Measurements from ENCODE around the gene BDP1. TPM values are rescaled to one million over a fixed set of nuclear protein-coding genes. Genes with fewer than 3 reads are reported as not detected.
"Not testable (repeated sequence)": the region's sequence is repeated elsewhere in the genome, so short reads cannot be mapped to it uniquely, and the experiment has no call there.

The BDP1 gene, protein sequence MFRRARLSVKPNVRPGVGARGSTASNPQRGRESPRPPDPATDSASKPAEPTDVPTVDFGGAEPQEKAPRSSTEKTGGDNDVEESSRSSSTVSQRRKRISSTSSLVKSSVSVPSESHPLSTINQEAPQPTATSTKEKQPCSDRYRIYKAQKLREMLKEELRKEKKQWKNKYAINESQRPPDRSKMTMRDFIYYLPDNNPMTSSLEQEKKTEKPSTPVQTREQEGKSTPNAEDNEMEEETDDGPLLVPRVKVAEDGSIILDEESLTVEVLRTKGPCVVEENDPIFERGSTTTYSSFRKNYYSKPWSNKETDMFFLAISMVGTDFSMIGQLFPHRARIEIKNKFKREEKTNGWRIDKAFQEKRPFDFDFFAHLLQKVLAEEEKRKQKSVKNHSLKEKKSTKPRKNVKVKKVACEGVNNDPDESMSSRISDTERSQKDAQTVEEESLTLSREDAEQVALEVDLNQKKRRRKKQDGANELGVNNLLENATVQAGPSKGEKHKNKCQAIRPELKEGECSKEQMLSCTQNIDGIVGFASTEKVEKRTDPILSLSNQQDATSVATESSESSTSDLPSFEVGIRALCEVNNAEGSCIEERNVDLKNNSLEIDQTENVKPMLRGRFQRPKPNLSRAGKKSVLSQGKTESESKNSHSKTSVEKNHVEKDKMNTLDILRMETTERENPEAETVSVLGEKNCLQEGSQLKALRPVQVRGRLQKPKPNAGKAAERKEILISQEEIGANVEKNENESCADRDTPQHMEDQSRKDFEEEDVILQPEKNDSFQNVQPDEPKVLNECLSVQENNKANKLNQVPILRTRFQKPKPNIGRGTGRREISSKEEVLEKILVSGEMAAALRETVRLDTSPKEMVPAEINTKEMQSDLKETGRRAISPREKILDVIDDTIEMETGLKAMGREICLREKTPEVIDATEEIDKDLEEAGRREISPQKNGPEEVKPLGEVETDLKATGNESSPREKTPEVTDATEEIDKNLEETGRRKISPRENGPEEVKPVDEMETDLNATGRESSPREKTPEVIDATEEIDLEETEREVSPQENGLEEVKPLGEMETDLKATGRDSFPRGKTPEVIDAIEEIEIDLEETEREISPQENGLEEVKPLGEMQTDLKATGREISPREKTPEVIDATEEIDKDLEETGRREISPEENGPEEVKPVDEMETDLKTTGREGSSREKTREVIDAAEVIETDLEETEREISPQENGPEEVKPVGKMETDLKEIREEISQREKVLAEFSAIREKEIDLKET (N-terminal part only)
- 10 to 100 TPM; 37.3 to 48.5 (median 43.1) TPM for polyA plus RNA-seq (ENCODE audit: insufficient read length in 4 of 4)

- peak; percentile 93 to 99 (median 96) for DNase-seq (ENCODE audit: low read depth in 4 of 4, low spot score in 3 of 4)
Measured at GRCh38 chr5:71455427-71456361, at the start of gene BDP1. BDP1 (plus strand) TSS chr5:71455651; CDS start chr5:71455878, 227 bp downstream.

GRCh38 chr5:71410088-71410487 is 45.4 kb upstream of the BDP1 start:
- DNase-seq (ENCODE audit: low read depth in 4 of 4, low spot score in 3 of 4): not testable (repeated sequence)

- DNase-seq (ENCODE audit: low read depth in 4 of 4, low spot score in 3 of 4): not testable (repeated sequence)
Measured at GRCh38 chr5:71415626-71416025, 39.8 kb upstream of the BDP1 start.

DNA sequence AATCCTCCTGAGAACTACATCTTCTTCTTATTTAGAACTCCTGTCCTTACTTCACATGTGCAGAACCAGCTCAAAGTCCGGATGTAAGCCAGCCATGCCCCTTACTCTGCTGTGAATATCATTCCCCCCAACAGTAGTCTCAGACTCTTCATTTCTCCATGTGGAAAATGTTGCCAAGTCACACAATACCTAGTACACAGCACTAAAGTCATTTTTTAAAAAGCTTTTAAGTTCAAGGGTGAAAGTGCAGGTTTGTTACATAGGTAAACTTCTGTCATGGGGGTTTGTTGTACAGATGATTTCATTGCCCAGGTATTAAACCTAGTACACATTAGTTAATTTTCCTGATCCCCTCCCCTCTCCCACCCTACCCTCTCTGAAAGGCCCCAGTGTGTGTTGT is 37.4 kb upstream of the BDP1 start:
- DNase-seq (ENCODE audit: low read depth in 4 of 4, low spot score in 3 of 4): not testable (repeated sequence)

DNA sequence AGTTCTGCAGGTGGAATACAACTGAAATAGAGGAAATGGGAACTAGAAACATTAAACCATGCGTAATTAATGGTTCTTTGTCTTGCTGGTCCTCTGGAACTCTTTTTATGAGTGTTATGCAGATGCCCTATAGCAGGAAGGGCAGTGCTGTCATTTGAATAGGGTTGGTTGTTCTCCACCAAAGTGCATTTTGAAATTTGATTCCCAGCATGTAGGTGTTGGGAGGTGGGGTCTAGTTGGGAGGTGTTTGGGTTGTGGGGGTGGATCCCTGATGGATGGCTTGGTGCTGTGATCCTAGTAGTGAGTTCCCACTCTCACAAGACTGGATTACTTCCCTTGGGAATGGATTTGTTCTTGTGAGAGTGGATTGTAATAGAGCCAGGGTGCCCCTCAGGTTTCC is 34.2 kb upstream of the BDP1 start:
- not testable (repeated sequence) for DNase-seq (ENCODE audit: low read depth in 4 of 4, low spot score in 3 of 4)

DNA sequence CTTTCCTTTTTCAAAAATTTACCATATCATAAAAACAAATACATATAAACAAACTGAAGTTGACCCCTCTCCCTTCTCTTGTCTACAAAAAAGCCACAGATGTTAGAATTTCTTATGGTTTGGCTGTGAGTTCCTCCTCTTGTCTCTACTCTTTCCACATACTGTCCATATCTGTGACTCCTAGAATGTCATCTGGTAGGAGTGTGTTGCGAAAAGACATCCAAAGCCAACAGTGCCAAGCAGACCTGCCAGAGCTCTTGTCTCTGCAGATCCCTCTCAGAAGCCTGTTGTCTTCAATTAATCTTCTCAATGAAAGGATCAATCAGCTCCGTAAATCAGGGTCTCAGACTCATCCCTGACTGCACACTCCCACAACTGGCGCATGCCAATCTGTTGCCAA is 31.6 kb upstream of the BDP1 start:
- DNase-seq (ENCODE audit: low read depth in 4 of 4, low spot score in 3 of 4): not testable (repeated sequence)

- not testable (repeated sequence) for DNase-seq (ENCODE audit: low read depth in 4 of 4, low spot score in 3 of 4)
Measured at GRCh38 chr5:71426686-71427474, 28.6 kb upstream of the BDP1 start.

DNA sequence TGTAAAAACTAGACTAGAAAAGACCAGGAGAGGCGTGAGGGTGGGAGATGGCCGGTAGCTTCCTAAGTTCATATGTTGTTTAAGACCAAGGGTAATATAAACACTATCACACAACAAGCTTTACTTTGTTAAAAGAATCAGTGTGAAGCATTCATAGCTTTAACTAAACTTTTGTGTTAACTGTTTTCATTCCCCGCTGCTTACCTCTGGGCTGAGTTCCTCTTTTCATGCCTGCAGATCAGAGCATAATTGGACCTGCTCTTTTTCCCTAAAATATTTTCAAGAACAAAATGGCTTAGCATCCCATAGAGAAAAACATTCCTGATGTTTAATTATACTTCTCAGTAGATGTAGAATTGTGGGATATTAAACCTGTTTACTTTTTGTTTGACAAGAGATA is 23.0 kb upstream of the BDP1 start:
- DNase-seq (ENCODE audit: low read depth in 4 of 4, low spot score in 3 of 4): not testable (repeated sequence)

DNA sequence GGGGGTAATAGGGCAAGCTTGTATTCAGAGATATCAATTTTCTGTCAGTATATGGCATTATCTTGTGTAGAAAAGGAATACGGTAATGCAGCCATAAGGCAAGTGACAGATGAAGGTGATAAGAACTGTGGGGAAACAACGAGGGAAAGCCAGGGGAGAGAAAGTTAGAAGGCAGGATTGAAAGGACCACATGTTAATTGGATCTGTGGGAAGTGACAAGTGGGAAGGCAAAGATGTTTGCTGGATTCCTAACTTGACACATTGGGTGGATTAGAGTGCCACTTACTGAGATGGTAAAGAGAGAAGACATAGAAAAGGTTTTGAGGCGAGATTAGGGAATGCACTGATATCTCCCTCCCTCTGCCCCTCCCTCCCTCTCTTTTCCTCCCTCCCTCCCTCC is 20.6 kb upstream of the BDP1 start:
- DNase-seq (ENCODE audit: low read depth in 4 of 4, low spot score in 3 of 4): not testable (repeated sequence)

- DNase-seq (ENCODE audit: low read depth in 4 of 4, low spot score in 3 of 4): not testable (repeated sequence)
Measured at GRCh38 chr5:71441564-71441963, 13.9 kb upstream of the BDP1 start.

- not testable (repeated sequence) for DNase-seq (ENCODE audit: low read depth in 4 of 4, low spot score in 3 of 4)
Measured at GRCh38 chr5:71443891-71444290, 11.6 kb upstream of the BDP1 start.

DNA sequence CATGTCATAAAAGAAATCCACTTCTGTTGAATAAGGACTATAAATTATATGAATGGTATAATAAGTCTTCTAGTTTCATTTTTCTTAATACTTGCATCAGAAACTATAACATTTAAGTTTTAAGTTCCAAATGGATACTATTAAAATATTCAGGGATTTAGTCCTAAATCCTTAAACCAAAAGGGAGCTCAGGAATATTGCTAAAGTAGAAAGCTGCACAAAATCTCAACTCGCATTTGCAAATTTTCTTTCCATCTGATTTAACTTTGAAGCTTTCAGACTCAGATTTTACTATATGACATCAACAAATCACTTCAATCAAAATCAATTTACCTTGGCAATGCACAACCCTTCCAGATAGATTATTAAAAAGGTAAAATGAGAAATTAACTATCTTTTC is 10.4 kb upstream of the BDP1 start:
- not testable (repeated sequence) for DNase-seq (ENCODE audit: low read depth in 4 of 4, low spot score in 3 of 4)

- DNase-seq (ENCODE audit: low read depth in 4 of 4, low spot score in 3 of 4): not testable (repeated sequence)
Measured at GRCh38 chr5:71445523-71446152, 9.8 kb upstream of the BDP1 start.

DNA sequence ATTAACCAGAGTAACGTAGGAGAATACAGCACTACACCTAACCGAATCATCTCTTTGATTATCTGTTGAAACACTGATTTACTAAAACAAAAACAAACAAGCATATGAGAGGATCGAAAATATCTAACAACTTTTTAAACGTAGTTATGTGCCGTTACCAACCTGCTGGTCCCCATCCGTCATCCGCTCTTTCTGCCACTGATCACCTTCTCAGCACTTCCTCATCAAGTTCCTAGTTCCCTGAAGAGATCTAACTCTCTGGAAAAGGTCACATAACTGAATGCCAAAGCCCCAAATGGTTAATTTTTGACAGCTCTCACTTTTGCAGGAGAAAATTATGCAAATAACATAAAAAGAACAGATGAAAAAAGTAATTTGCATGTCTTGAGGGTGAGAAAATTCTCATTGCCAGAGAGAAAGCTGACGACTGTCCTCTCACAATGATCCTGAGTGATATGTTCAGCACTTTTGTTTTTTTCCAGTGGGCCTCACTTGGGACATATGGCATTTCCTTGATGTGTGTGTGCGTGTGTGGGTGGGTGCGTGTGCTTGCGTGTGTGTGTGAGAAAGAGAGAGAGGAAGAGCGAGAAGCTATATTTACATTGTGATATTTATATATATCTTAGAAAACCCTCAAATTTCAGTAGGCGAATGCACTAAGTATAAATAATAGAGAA is 8.8 kb upstream of the BDP1 start:
- DNase-seq (ENCODE audit: low read depth in 4 of 4, low spot score in 3 of 4): not testable (repeated sequence)

DNA sequence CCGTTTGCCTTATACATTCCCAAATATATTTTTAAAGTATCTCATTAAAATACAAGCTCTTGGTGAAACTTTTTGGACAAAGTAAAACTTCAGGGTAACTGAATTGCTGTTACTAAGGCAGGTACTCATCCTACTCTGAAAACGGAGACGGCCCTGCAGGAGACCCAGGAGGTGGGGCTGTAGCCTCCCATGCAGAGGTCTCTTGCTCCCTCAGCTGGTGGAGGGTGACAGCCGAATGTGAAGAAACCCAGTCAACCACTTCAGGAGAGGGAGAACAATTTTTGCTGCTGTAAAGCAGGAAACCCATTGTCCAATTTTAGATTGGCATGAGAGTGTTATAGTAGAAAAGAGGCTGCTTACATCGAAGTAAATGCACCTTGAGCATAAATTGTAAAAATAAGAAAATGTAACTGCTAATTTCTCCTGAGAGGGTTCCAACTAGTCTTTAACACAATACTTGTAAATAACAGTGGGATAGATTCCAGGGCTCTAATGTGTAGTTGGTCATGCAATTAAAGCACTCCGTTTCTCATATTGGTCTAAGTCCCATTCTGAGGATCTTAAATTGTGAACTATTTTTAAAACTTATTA is 8.1 kb upstream of the BDP1 start:
- not testable (repeated sequence) for DNase-seq (ENCODE audit: low read depth in 4 of 4, low spot score in 3 of 4)

- no peak for DNase-seq (ENCODE audit: low read depth in 4 of 4, low spot score in 3 of 4)
Measured at GRCh38 chr5:71452876-71453275, 2.6 kb upstream of the BDP1 start.

- no peak for DNase-seq (ENCODE audit: low read depth in 4 of 4, low spot score in 3 of 4)
Measured at GRCh38 chr5:71454913-71455312, 538 bp upstream of the BDP1 start.
